HCT116 (cell line): ENCODE data around the gene FNDC3B. TPM values are rescaled to one million over a fixed set of nuclear protein-coding genes. Genes with fewer than 3 reads are reported as not detected.

Source experiments
- ATAC-seq: fragments of 200-7000 bp; cut with Tn5 transposase; 2 replicates; pipeline ENCODE4 v1.9.1; 2020; ENCODE audit warnings: mild to moderate bottlenecking, moderate library complexity
- BruUV-seq: library from RNA; stranded (reverse); fragments of 400-500 nt; replicated peaks from 2 replicates; lab custom pipeline; 2021; lab: Mats Ljungman, UMichigan
- CTCF ChIA-PET: fragments of 300-600 bp; sonication (Branson Sonifier 250); formaldehyde crosslinking; loops from one replicate; lab custom pipeline; 2021; ENCODE audit warnings: antibody characterized with exemption; lab: Charles Lee
- POLR2A ChIA-PET: fragments of 300-600, 350-600 bp; sonication (Branson Sonifier 250); formaldehyde crosslinking; loops from one replicate; lab custom pipeline; 2021; ENCODE audit warnings: antibody characterized with exemption; lab: Charles Lee
- RAD21 ChIA-PET, 2 experiments: fragments of 300-600 bp; sonication (Branson Sonifier 250); formaldehyde crosslinking; loops; one replicate each; lab custom pipeline; 2023; ENCODE audit warnings: low total read pairs in 2 of 2; ENCODE audit not compliant: uncharacterized antibody in 2 of 2, unreplicated experiment in 2 of 2, low non-redundant PET in 1 of 2; lab: Charles Lee
- DNase-seq: peaks from one replicate; pipeline ENCODE4 v3.0.0-alpha.2; 2010; ENCODE audit warnings: low read depth, low spot score
- H2AFZ ChIP-seq: fragments of 200-600 bp; shearing (Covaris generic), sonication (generic); 2 replicates; pipeline ENCODE4 v1.6.1; 2017; ENCODE audit warnings: low read depth, mixed run types, mixed read lengths, antibody characterized with exemption, low read length; ENCODE audit not compliant: poor library complexity, severe bottlenecking
- H3K27ac ChIP-seq: 2 replicates; pipeline ENCODE4 v1.5.1; 2012; ENCODE audit warnings: low read depth, low read length
- H3K27me3 ChIP-seq: fragments of 200-600 bp; sonication (generic); 2 replicates; pipeline ENCODE4 v1.6.1; 2016; ENCODE audit warnings: mixed run types, low read length, mixed read lengths; ENCODE audit not compliant: insufficient read depth
- H3K36me3 ChIP-seq, 2 experiments: fragments of 200-500 bp in 1 of 2; fragments of 200-600 bp in 1 of 2; sonication (Bioruptor generic) in 1 of 2; sonication (generic) in 1 of 2; 2 replicates each; pipeline versions ENCODE4 v1.5.1 to v1.6.1; 2014 to 2016; ENCODE audit warnings: low read length in 2 of 2, inconsistent platforms in 1 of 2, mixed read lengths in 1 of 2, mixed run types in 1 of 2; ENCODE audit not compliant: insufficient read depth in 2 of 2, control insufficient read depth in 1 of 2
- H3K4me1 ChIP-seq, 2 experiments: fragments of 200-600 bp in 1 of 2; sonication (generic) in 1 of 2; 2 replicates each; pipeline versions ENCODE4 v1.5.1 to v1.6.1; 2012 to 2017; ENCODE audit warnings: low read length in 2 of 2, inconsistent platforms in 1 of 2, mild to moderate bottlenecking in 1 of 2, mixed read lengths in 1 of 2, mixed run types in 1 of 2, moderate library complexity in 1 of 2; ENCODE audit not compliant: insufficient read depth in 2 of 2, control insufficient read depth in 1 of 2
- H3K4me2 ChIP-seq: fragments of 200-600 bp; sonication (generic); 2 replicates; pipeline ENCODE4 v1.6.1; 2017; ENCODE audit warnings: mixed run types, low read length, mixed read lengths
- H3K4me3 ChIP-seq, 2 experiments: fragments of 200-600 bp in 1 of 2; sonication (generic) in 1 of 2; replicated peaks in 1 of 2; 2 replicates each; pipeline ENCODE4 v1.5.1; 2011 to 2016; ENCODE audit warnings: low read length in 2 of 2, control low read depth in 1 of 2, low read depth in 1 of 2, mild to moderate bottlenecking in 1 of 2, mixed read lengths in 1 of 2, mixed run types in 1 of 2
- H3K79me2 ChIP-seq: fragments of 200-600 bp; sonication (generic); 2 replicates; pipeline ENCODE4 v1.6.1; 2017; ENCODE audit warnings: mild to moderate bottlenecking, mixed run types, low read length, moderate library complexity, mixed read lengths; ENCODE audit not compliant: insufficient read depth
- H3K9ac ChIP-seq: fragments of 200-600 bp; sonication (generic); 2 replicates; pipeline ENCODE4 v1.6.1; 2016; ENCODE audit warnings: low read length, mixed read lengths
- H3K9me2 ChIP-seq: fragments of 200-600 bp; sonication (generic), shearing (Covaris generic); 2 replicates; pipeline ENCODE4 v1.6.1; 2017; ENCODE audit warnings: mixed run types, mild to moderate bottlenecking, moderate library complexity; ENCODE audit not compliant: insufficient read depth
- H3K9me3 ChIP-seq, 2 experiments: fragments of 200-500 bp in 1 of 2; fragments of 200-600 bp in 1 of 2; sonication (Bioruptor generic) in 1 of 2; sonication (generic) in 1 of 2; 2 replicates each; pipeline ENCODE4 v1.6.1; 2014 to 2017; ENCODE audit warnings: low read length in 2 of 2, mixed read lengths in 2 of 2, inconsistent platforms in 1 of 2, low read depth in 1 of 2, mild to moderate bottlenecking in 1 of 2, mixed run types in 1 of 2, moderate library complexity in 1 of 2; ENCODE audit not compliant: control insufficient read depth in 1 of 2, insufficient read depth in 1 of 2
- H4K20me1 ChIP-seq: fragments of 200-600 bp; sonication (generic), shearing (Covaris generic); 2 replicates; pipeline ENCODE4 v1.6.1; 2017; ENCODE audit warnings: mixed run types, mild to moderate bottlenecking, moderate library complexity; ENCODE audit not compliant: insufficient read depth
- CBX3 ChIP-seq: IDR thresholded peaks from 2 replicates; pipeline ENCODE4 v1.6.1; 2012; ENCODE audit warnings: low read depth
- CEBPB ChIP-seq: IDR thresholded peaks from 2 replicates; pipeline ENCODE4 v1.6.1; 2012; ENCODE audit warnings: low read depth
- EGR1 ChIP-seq: IDR thresholded peaks from 2 replicates; pipeline ENCODE4 v1.6.1; 2012; ENCODE audit warnings: low read depth
- ELF1 ChIP-seq: IDR thresholded peaks from 2 replicates; pipeline ENCODE4 v1.6.1; 2012; ENCODE audit warnings: low read depth, borderline replicate concordance
- EZH2 ChIP-seq: fragments of 200-600 bp; sonication (generic); IDR thresholded peaks from 2 replicates; pipeline ENCODE4 v1.6.1; 2017; ENCODE audit warnings: antibody characterized with exemption, mixed run types
- EZH2phosphoT487 ChIP-seq: fragments of 200-600 bp; IDR thresholded peaks from 2 replicates; pipeline ENCODE4 v1.6.1; 2018; ENCODE audit warnings: antibody characterized with exemption, borderline replicate concordance
- FOSL1 ChIP-seq: IDR thresholded peaks from 2 replicates; pipeline ENCODE4 v1.6.1; 2012; ENCODE audit warnings: low read depth
- JUND ChIP-seq: IDR thresholded peaks from 2 replicates; pipeline ENCODE4 v1.6.1; 2012
- POLR2A ChIP-seq: IDR thresholded peaks from 2 replicates; pipeline ENCODE4 v1.7.0; 2011; ENCODE audit warnings: borderline replicate concordance; ENCODE audit not compliant: insufficient read depth, insufficient read length; ENCODE audit errors: extremely low read depth
- RAD21 ChIP-seq: IDR thresholded peaks from 2 replicates; pipeline ENCODE4 v1.6.1; 2012; ENCODE audit warnings: low read depth, mild to moderate bottlenecking
- SP1 ChIP-seq: IDR thresholded peaks from 2 replicates; pipeline ENCODE4 v1.6.1; 2012; ENCODE audit warnings: low read depth
- SRF ChIP-seq: IDR thresholded peaks from 2 replicates; pipeline ENCODE4 v1.6.1; 2012; ENCODE audit warnings: low read depth
- TCF7L2 ChIP-seq: IDR thresholded peaks from 2 replicates; pipeline ENCODE4 v1.7.0; 2011; ENCODE audit warnings: borderline replicate concordance, inconsistent platforms; ENCODE audit not compliant: insufficient read depth, insufficient read length; ENCODE audit errors: extremely low read depth
- YY1 ChIP-seq: IDR thresholded peaks from 2 replicates; pipeline ENCODE4 v1.6.1; 2011; ENCODE audit warnings: low read length, low read depth, moderate library complexity, mild to moderate bottlenecking; ENCODE audit not compliant: insufficient replicate concordance; ENCODE audit errors: extremely low read depth
- intact Hi-C: fragments of 100-400 bp; cut with micrococcal nuclease; formaldehyde crosslinking; loops from 2 replicates; pipeline ENCODE4 v1.10.0; 2022
- total RNA-seq: library from RNA; stranded (reverse); gene quantifications from one replicate; pipeline ENCODE4 v1.2.1, GENCODE V29; 2021; ENCODE audit not compliant: unreplicated experiment
- TF ChIP-seq, protein P1 (sequence below), 3 experiments: fragments of 200-600 bp in 1 of 3; sonication (generic) in 1 of 3; IDR thresholded peaks in 2 of 3; conservative IDR thresholded peaks in 1 of 3; 2 replicates each; pipeline ENCODE4 v1.5.1; 2012 to 2017; ENCODE audit warnings: low read depth in 2 of 3, low read length in 2 of 3, antibody characterized with exemption in 1 of 3, borderline replicate concordance in 1 of 3, control low read depth in 1 of 3, mild to moderate bottlenecking in 1 of 3, mixed read lengths in 1 of 3, mixed run types in 1 of 3, moderate library complexity in 1 of 3; ENCODE audit not compliant: insufficient read depth in 1 of 3
- TF ChIP-seq, protein P2 (sequence below): IDR thresholded peaks from 2 replicates; pipeline ENCODE4 v1.6.1; 2012
- TF ChIP-seq, protein P3 (sequence below): IDR thresholded peaks from 2 replicates; pipeline ENCODE4 v1.6.1; 2012
- TF ChIP-seq, protein P4 (sequence below): IDR thresholded peaks from 2 replicates; pipeline ENCODE4 v1.6.1; 2011; ENCODE audit warnings: mild to moderate bottlenecking, low read length, moderate library complexity; ENCODE audit not compliant: insufficient replicate concordance; ENCODE audit errors: extremely low read depth

FNDC3B gene
- total RNA-seq, 1 experiment from 2014 or later: 45.7 TPM

DNA sequence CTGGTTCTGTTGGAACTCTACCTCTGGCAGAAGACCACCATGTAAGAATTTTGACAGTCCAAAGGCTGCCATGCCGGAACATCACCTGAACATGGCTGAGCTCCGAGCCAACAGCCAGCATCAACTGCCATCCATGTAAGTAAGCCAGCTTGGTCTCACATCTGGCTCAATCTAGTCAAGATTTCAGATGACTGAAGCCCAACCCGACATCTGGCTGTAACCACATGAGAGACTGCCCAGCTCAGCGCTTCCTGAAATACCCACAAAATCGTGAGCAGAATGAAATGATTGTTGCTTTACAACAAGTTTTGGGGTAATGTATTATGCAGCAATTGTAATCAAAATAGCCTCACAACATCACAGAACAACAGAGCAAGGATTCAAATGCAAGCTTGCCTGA is 375.9 kb downstream of the FNDC3B start:
- no peak for DNase-seq
- H3K9me3 ChIP-seq: no peaks in the 10 kb centered on the region
- no peaks in the 10 kb centered on the region for H3K27me3 ChIP-seq
- no peak for ATAC-seq
- no peak overlapping the region for H2AFZ ChIP-seq
- intact Hi-C loops: no loop called here
- RAD21 ChIA-PET: no interaction called here
- no peaks in the 10 kb centered on the region for H3K9me2 ChIP-seq
- H3K4me1 ChIP-seq: no peaks in the 10 kb centered on the region
- H4K20me1 ChIP-seq: no peaks in the 10 kb centered on the region
- H3K4me2 ChIP-seq: no peak overlapping the region
- H3K36me3 ChIP-seq: no peaks in the 10 kb centered on the region
- TF ChIP-seq CEBPB (no peak), CBX3 (no peak), RAD21 (no peak), YY1 (no peak), EGR1 (no peak), JUND (no peak), SRF (no peak), SP1 (no peak), ELF1 (no peak), TCF7L2 (no peak), EZH2phosphoT487 (no peak), POLR2A (no peak), EZH2 (no peak), FOSL1 (no peak)
- TF ChIP-seq, protein P1, sequence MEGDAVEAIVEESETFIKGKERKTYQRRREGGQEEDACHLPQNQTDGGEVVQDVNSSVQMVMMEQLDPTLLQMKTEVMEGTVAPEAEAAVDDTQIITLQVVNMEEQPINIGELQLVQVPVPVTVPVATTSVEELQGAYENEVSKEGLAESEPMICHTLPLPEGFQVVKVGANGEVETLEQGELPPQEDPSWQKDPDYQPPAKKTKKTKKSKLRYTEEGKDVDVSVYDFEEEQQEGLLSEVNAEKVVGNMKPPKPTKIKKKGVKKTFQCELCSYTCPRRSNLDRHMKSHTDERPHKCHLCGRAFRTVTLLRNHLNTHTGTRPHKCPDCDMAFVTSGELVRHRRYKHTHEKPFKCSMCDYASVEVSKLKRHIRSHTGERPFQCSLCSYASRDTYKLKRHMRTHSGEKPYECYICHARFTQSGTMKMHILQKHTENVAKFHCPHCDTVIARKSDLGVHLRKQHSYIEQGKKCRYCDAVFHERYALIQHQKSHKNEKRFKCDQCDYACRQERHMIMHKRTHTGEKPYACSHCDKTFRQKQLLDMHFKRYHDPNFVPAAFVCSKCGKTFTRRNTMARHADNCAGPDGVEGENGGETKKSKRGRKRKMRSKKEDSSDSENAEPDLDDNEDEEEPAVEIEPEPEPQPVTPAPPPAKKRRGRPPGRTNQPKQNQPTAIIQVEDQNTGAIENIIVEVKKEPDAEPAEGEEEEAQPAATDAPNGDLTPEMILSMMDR (IDR thresholded peaks at IDR 0.05 in 2 of 3, conservative IDR thresholded peaks at IDR 0.05 in 1 of 3; ENCODE audit: borderline replicate concordance in 1 of 3, insufficient read depth in 1 of 3, low read depth in 2 of 3, low read length in 2 of 3): no peak
- TF ChIP-seq, protein P2, sequence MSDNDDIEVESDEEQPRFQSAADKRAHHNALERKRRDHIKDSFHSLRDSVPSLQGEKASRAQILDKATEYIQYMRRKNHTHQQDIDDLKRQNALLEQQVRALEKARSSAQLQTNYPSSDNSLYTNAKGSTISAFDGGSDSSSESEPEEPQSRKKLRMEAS: no peak
- TF ChIP-seq, protein P3, sequence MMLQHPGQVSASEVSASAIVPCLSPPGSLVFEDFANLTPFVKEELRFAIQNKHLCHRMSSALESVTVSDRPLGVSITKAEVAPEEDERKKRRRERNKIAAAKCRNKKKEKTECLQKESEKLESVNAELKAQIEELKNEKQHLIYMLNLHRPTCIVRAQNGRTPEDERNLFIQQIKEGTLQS: no peak
- TF ChIP-seq, protein P4, sequence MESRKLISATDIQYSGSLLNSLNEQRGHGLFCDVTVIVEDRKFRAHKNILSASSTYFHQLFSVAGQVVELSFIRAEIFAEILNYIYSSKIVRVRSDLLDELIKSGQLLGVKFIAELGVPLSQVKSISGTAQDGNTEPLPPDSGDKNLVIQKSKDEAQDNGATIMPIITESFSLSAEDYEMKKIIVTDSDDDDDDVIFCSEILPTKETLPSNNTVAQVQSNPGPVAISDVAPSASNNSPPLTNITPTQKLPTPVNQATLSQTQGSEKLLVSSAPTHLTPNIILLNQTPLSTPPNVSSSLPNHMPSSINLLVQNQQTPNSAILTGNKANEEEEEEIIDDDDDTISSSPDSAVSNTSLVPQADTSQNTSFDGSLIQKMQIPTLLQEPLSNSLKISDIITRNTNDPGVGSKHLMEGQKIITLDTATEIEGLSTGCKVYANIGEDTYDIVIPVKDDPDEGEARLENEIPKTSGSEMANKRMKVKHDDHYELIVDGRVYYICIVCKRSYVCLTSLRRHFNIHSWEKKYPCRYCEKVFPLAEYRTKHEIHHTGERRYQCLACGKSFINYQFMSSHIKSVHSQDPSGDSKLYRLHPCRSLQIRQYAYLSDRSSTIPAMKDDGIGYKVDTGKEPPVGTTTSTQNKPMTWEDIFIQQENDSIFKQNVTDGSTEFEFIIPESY: no peak
- no TSS peak for BruUV-seq
- no peaks in the 10 kb centered on the region for H3K79me2 ChIP-seq
- POLR2A ChIA-PET: no interaction called here
- H3K27ac ChIP-seq: no peak overlapping the region
- no peak overlapping the region for H3K4me3 ChIP-seq
- no peak overlapping the region for H3K9ac ChIP-seq
- CTCF ChIA-PET: no interaction called here
